Lung (tissue), 12 donors: ENCODE data around the gene EXOC4. TPM values are rescaled to one million over a fixed set of nuclear protein-coding genes. Genes with fewer than 3 reads are reported as not detected.

Experiments used
- ATAC-seq: fragments of 200-7000 bp; cut with Tn5 transposase; one replicate; pipeline ENCODE4 v1.9.1; 2020; ENCODE audit warnings: moderate number of reproducible peaks; ENCODE audit not compliant: insufficient read depth, low FRiP score
- DNase-seq, 3 donors: peaks; one replicate each; pipeline ENCODE4 v3.0.0-alpha.2; 2013 to 2017
- H3K27ac ChIP-seq, 2 donors: one replicate each; pipeline ENCODE4 v1.5.1; 2013; ENCODE audit warnings: mild to moderate bottlenecking in 2 of 2, moderate library complexity in 2 of 2, control low read depth in 1 of 2, inconsistent platforms in 1 of 2, low read depth in 1 of 2, low read length in 1 of 2
- H3K27me3 ChIP-seq, 3 donors: one replicate each; pipeline ENCODE4 v1.5.1; 2013; ENCODE audit warnings: low read length in 2 of 3; ENCODE audit not compliant: control insufficient read depth in 3 of 3, insufficient read depth in 3 of 3
- H3K36me3 ChIP-seq, 4 donors: one replicate each; pipeline ENCODE4 v1.5.1; 2013; ENCODE audit warnings: low read length in 4 of 4, mild to moderate bottlenecking in 1 of 4, moderate library complexity in 1 of 4; ENCODE audit not compliant: control insufficient read depth in 4 of 4, insufficient read depth in 4 of 4
- H3K4me1 ChIP-seq, 5 donors: one replicate each; pipeline ENCODE4 v1.5.1; 2013; ENCODE audit warnings: low read length in 5 of 5, mild to moderate bottlenecking in 2 of 5, moderate library complexity in 1 of 5; ENCODE audit not compliant: control insufficient read depth in 5 of 5, insufficient read depth in 5 of 5
- H3K4me3 ChIP-seq: one replicate; pipeline ENCODE4 v1.5.1; 2013; ENCODE audit warnings: mild to moderate bottlenecking, control low read depth, moderate library complexity
- H3K9ac ChIP-seq, 2 donors: one replicate each; pipeline ENCODE4 v1.5.1; 2013; ENCODE audit warnings: low read length in 2 of 2, control low read depth in 1 of 2; ENCODE audit not compliant: insufficient read depth in 1 of 2
- H3K9me3 ChIP-seq, 4 donors: one replicate each; pipeline ENCODE4 v1.5.1; 2013; ENCODE audit warnings: low read length in 3 of 4, mild to moderate bottlenecking in 1 of 4, moderate library complexity in 1 of 4; ENCODE audit not compliant: control insufficient read depth in 4 of 4, insufficient read depth in 3 of 4
- CTCF ChIP-seq: IDR thresholded peaks from 2 replicates; pipeline ENCODE4 v1.5.1; 2012; ENCODE audit warnings: mild to moderate bottlenecking; ENCODE audit errors: control extremely low read depth, extremely low read depth
- WGBS, 2 donors: extraction: QIAGEN DNeasy Blood & Tissue Kit; methylation state at CpG; one replicate each; pipeline ENCODE4 v1.1.7; 2013; 5-methylcytosine and 5-hydroxymethylcytosine counted together
- polyA plus RNA-seq, 2 donors: library from polyadenylated mRNA; stranded (reverse); fragments of 200-250 nt; gene quantifications; one replicate each; pipeline ENCODE4 v1.2.1, GENCODE V29; 2013
- total RNA-seq, 2 donors: library from RNA; depleted of rRNA in 1 of 2; stranded (reverse); fragments of >200 nt in 1 of 2; gene quantifications; one replicate each; pipeline ENCODE4 v1.2.1, GENCODE V29; 2014 to 2021
- donor health status: control.
- donor health status: control.
- donor health status: Bipolar disorder and iron deficiency.
- donor health status: healthy.
- donor health status: DM: yes; HTN: yes; CAD: no.

EXOC4 gene
- total and polyA plus RNA-seq, 4 donors, result 10.3 to 232 (median 47.4) TPM

GRCh38 chr7:133886086-133886485 is 633.2 kb downstream of the EXOC4 start:
- H3K4me3 ChIP-seq, result no peak overlapping the region

GRCh38 chr7:133886797-133887196 is 633.9 kb downstream of the EXOC4 start:
- Histone ChIP-seq H3K27ac (no peak overlapping the region), H3K4me3 (no peak overlapping the region), H3K36me3 (no peaks in the 10 kb centered on the region), H3K9ac (no peak overlapping the region), H3K9me3 (no peaks in the 10 kb centered on the region), H3K27me3 (no peaks in the 10 kb centered on the region), H3K4me1 (peaks cover 0 to 11% (median 2%) of the 10 kb centered on the region in 5 donors)
- ATAC-seq, result no peak
- whole genome bisulfite sequencing, 2 donors, result 93 to 96% methylated on average over 2 of the region's 2 CpGs
- TF ChIP-seq CTCF, result no peak
- DNase-seq, result no peak

More at GRCh38 chr7:133886086-133886485, 633.2 kb downstream of the EXOC4 start:
- ATAC-seq (no peak), DNase-seq (no peak)
- Histone ChIP-seq H3K9me3 (no peaks in the 10 kb centered on the region), H3K4me1 (peaks cover 0 to 11% (median 2%) of the 10 kb centered on the region in 5 donors), H3K27ac (no peak overlapping the region), H3K9ac (no peak overlapping the region), H3K27me3 (no peaks in the 10 kb centered on the region), H3K36me3 (no peaks in the 10 kb centered on the region)
- TF ChIP-seq CTCF, result no peak
- 86 to 94% methylated on average over 3 of the region's 3 CpGs for WGBS, 2 donors

- H3K27ac ChIP-seq, result no peak overlapping the region
- no peak overlapping the region for H3K9ac ChIP-seq
- ATAC-seq (no peak), DNase-seq (no peak)
- TF ChIP-seq CTCF, result no peak
- peaks cover 0 to 11% (median 2%) of the 10 kb centered on the region in 5 donors for H3K4me1 ChIP-seq
- H3K27me3 ChIP-seq, result no peaks in the 10 kb centered on the region
- no peak overlapping the region for H3K4me3 ChIP-seq
- 88 to 91% methylated on average over 2 of the region's 2 CpGs for WGBS, 2 donors
- H3K36me3 ChIP-seq, result no peaks in the 10 kb centered on the region
- H3K9me3 ChIP-seq, result no peaks in the 10 kb centered on the region
Observed at GRCh38 chr7:133887459-133887858, 634.6 kb downstream of the EXOC4 start.
